GM19099 (cell line): ENCODE data around the gene DNM2.

Experiments
- POLR2A ChIP-seq: IDR thresholded peaks from 3 replicates; pipeline ENCODE4 v1.6.1; 2011; ENCODE audit warnings: low read depth; ENCODE audit not compliant: insufficient read length; ENCODE audit errors: extremely low read depth

Gene DNM2

DNA sequence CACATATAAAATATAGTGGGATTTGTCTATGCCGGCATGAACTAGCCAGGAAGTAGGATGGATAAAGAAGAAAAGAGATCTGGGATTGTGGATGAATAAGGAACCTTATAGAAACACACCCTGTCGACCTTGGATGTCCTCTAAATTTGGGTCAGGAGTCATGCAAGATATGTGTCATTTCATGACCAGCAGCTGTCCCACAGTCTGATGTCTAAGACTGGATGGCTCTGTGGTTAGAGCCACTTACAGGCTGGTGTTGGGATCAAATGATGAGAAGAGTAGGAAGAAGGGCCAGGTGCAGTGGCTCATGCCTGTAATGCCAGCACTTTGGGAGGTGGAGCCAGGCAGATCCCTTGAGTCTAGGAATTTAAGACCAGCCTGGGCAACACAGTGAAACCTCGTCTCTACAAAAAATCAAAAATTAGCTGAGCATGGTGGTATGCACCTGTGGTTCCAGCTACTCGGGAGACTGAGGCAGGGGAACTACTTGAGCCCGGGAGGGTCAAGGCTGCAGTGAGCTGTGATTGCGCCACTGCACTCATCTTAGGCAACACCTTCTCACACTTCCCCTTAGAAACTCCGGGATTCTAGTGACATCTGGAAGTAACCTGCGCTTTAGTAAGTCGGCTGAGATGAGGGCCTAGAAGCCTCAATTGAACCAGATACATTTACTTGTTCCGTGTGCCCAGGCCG lies 87.3 kb downstream of the DNM2 start:
- TF ChIP-seq POLR2A: no peak

DNA sequence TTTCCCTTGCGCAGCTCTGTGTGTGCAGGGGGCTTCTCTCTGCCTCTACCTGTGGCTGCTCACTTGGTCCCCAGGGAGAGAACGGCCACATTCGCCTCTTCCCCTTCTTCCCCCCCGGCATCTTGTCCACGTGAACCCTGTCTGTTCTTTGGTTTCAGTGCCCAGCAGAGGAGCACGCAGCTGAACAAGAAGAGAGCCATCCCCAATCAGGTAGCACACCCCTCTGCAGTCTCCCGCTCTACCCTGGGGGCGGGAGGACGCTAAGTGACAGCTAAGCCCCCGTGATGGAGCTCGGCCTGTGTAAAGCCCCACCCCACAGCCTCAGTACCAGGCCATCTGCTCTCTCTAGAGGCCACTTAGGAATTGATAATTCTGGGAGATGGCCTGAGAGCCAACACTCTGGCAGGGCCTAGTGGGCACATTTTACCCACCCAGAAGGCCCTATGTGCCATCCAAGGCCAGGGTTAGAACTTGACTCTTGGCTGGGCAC lies 87.9 kb downstream of the DNM2 start:
- no peak for TF ChIP-seq POLR2A

DNA sequence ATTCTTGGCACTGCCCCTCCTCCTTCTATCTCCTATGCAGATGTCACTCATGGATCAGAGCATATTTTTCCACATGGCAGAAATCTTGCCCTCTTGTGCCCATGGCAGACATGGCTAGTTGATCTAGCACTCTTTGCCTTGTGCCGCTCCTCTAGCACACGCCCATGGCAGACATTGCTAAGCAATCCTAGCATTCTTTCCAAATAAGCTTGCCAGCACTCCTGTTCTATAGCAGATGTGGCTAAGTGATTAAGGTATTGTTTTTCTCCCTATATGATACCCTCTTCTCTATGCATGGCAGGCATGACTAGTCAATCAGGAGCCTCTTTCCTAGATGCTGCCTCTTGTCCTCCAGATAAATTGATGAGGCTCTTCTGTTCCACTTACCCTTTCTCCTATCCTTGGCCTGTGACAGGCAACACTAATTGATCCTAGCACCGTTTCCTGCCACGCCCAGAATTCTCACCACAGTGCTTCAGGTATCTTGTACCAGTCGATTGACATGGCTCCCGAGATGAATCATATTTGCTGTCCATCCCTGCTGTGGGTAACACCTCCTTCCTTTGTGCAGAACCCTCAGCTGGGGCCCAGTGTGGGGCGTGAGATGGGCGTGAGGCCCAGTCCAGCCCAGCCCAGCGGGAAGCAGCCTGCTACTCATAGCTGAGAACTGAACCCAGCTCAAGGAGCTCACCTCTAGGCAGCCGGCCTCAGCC lies 91.2 kb downstream of the DNM2 start:
- no peak for TF ChIP-seq POLR2A

DNA sequence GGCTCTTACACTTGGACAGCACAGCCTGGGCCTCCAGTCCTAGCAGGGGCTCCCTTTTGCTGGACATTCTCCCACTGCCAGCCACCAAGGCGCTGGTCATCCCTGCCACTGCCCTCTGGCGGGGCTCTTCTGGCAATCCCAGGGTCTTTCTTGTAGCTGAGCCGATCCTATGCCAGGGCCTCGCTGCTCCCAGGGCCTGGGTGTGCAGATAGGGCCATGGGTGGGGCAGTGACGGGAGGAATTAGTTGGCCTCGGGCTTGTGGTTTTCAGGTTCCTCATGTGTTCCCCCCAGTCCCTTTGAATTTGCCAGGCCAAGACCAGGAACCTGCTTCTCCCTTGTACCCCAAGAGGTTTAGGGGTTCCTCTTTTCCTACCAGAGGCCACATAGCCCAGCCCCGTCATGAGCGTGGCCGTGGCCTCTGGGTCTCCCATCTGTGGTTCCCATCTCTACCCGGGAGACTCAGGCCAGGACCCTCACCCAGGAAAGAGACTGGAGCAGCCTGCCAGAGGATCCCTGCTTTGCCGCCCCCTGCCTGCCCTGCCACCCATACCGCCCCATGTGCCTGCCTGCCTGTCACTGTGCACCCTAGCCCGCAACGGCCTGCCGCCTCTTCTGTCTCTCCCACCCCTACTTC lies 91.9 kb downstream of the DNM2 start:
- TF ChIP-seq POLR2A: no peak

DNA sequence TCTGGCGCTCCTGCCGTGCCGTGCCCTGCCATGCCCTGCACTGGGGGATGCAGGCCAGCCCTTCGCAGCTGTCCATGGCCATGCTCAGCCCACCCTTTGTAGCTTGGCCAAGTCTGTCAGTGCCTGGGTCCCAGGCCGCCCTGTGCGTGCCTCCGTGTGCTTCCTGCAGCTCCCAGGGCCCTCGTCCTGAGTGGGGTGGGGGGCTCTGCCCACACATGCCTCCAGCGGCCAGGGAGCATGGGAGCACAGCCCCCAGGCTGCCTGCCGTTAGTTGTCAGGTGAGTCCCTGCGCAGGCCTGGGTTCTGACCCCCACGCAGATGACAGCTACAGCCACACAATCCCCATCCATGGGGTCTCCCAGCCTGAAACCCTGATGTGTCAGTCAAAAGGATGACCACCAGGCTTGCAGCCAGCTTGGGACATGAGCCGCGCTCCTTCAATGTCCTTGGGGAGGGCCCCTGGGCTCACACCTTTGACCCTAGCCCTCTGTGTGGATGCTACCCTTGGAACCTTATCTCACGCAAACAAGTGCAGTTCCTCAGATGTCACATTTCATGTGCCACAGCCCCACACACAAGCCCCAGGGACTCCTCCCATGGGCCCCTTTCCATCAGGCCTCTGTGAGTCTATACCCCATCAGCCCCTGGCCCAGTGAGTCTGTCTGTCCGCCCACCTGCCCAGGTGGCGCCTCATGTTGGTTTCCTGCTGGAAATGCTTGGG lies 93.7 kb downstream of the DNM2 start:
- no peak for TF ChIP-seq POLR2A

DNA sequence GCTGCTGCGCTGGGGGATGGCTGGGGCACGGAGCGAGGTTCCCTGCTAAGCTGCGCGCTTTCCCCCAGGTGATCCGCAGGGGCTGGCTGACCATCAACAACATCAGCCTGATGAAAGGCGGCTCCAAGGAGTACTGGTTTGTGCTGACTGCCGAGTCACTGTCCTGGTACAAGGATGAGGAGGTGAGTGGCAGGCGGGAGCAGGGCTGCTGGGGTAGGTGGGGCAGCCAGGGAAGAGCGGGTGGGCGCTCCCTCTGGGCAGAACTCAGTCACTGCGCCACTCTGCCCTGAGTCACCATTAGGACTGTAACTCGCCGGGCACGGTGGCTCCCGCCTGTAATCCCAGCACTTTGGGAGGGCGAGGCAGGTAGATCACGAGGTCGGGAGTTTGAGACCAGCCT lies 94.3 kb downstream of the DNM2 start:
- no peak for TF ChIP-seq POLR2A

DNA sequence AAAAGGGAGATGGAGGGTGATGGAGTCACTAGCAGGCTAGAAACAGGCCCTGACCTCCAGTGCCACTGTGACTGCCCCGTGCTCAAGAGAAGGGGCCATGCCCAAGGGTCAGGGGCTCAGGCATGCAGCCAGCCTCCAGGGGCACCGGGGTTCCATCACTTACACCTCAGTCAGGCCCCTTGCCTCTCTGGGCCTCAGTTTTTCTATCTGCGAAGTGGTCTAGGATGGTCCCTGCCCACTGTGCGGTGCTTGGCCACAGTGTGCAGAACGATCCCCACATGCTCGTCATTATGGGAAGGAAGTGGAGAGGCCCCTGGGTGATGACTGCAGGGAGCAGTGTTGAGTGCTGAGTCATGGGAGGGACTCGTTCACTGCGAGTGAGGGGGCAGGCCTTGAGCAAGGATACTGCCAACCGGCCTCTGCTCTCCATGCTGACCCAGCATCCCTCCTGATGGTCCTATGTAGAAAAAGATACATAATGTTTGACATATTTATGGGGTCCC lies 95.1 kb downstream of the DNM2 start:
- TF ChIP-seq POLR2A: no peak

DNA sequence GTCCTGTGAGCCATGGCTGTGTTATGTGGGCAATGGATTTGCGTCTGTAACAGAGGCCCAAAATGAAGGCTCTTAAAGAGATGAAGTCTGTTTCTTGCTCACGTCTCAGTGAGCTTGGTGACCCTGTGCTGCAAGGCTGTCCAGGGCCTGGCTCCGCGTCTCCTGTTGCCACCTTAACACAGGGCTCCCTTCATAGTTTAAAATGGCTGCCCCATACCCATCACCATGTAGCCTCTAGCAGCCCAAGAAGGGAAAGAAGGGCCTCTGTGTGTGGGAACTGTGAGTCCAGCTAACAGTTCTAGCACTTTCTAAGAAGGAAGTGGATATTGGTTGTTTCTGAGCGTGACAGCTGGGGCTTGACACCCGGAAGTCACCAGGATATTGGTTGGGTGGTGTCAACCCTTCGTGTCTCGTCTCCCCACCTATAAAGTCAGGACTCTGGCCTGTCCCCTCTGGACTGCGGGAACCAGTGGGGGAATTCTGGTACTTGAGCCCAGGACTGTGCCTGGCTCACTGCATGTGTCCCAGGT lies 97.2 kb downstream of the DNM2 start:
- TF ChIP-seq POLR2A: no peak

DNA sequence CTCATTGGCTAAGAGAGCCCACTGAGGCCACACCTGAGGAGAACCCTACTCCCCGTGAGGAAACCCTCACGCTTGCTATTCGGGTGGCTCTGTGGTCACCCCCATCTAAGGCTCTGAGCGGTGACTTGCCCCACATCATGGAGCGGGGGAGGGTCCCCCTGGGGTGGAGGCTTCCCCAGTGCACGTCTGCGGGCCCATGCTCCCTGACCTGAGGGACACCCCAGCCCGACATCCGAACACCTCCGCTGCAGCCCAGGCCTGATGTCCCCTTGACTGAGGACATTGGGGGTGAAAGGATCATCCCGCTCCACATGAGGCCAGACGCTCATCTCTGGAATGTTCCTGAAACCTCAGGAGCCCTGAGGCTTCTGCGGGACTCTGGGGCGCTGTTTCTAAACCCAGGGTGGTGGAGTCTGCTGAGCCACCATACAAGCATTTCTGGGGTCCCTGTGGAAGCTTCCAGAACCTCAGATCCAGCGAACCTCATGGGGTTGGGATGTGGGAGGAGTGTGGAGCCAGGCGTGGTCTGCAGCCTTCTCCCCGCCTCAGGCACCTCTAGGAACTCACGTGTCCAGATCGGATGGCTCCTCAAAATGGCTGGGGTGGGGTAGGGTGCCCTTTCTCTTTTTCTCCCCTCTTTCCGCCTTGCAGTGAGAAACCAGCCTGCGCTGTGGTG lies 98.2 kb downstream of the DNM2 start:
- TF ChIP-seq POLR2A: no peak

DNA sequence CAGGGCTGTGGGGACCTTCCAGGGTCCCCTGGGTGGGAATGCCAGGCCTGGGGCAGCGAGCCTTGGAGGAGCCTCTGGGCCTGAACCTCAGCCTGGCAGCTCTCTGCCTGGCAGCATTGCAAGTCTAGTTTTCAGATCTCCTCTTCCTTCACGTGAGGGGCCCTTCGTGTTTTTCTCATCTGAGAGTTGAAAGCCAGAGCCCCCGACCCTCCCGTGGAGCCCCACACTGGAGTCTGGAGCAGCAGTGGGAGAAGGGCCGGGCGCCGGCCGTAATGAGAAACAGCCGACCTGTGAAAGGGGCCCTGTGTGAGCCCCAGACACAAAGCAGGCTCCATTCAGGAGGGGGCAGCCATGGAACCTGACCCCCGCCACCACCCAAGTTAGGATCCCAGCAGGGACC lies 98.8 kb downstream of the DNM2 start:
- TF ChIP-seq POLR2A: no peak

DNA sequence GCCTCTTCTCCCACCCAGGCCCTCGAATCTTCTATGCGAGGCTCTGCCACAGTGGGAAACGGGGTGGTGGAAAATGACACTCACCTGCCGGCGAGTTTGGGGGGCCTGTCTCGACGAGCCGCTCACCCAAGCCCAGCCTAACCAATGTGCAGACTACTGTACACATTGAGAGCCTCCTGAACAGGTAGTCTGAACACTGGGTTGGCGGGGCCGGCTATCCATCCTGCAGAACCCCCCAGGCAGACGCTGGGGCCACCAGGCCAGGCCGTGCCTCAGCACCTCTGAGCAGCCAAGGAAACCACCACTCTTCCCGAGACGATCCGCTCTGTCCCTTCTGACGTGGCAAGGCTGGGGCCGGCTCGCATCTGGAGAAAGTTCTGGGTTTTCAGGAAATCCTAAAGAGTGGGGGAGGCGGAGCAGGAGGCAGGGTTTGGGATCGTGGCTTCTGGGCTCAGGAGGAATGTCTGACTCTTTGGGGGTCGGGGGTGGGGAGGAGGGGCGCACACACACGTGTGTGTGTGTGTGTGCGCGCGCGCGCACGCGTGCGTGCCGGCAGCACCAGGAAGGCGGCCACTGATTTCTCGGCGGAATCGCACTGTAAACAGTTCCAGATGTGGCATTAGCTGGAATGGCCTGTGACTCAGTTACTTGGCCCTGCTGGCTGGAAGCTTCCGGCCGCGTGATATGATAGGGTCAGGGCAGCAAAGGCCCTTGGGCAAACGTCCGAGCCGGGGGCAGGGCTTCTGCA lies 99.6 kb downstream of the DNM2 start:
- TF ChIP-seq POLR2A: no peak

DNA sequence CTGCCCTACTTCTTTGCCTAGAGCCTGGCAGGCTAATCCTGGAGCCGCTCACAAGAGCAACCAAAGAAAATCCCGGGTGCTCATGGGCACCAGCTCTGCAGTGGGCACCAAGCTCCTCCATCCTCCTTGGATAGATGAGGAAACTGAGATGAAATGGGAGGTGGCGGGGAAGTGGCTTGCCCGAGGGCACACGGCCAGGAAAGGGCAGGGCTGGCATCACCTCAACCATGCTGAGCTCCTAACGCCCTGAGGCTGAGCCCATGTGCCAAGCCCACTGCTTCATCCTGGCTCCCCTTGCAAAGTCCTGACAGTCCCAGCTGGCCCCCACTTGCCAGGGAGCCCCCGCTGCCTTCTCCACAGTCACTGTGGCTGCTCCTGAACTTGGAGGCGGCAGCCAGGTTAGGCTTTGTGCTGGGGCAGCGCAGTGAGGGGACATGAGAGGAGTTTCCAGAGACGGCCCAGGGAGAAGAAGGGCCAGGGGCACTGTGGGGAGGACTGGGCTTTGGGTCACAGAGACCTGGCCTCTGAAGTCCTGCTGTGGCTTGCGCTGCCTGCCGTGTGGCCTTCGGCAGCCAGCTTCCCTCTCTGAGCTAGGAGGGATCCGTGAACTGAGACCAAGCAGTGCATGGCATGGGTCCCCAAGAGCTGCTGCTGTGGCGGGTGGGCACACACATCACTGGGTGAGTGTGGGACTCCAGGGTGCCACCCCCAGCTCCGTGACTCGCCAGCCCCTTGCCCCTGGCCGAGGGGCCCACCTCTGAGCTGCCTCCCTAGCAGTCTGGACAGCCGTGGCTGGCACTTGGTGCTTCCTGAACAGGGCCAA lies 100.6 kb downstream of the DNM2 start:
- no peak for TF ChIP-seq POLR2A

DNA sequence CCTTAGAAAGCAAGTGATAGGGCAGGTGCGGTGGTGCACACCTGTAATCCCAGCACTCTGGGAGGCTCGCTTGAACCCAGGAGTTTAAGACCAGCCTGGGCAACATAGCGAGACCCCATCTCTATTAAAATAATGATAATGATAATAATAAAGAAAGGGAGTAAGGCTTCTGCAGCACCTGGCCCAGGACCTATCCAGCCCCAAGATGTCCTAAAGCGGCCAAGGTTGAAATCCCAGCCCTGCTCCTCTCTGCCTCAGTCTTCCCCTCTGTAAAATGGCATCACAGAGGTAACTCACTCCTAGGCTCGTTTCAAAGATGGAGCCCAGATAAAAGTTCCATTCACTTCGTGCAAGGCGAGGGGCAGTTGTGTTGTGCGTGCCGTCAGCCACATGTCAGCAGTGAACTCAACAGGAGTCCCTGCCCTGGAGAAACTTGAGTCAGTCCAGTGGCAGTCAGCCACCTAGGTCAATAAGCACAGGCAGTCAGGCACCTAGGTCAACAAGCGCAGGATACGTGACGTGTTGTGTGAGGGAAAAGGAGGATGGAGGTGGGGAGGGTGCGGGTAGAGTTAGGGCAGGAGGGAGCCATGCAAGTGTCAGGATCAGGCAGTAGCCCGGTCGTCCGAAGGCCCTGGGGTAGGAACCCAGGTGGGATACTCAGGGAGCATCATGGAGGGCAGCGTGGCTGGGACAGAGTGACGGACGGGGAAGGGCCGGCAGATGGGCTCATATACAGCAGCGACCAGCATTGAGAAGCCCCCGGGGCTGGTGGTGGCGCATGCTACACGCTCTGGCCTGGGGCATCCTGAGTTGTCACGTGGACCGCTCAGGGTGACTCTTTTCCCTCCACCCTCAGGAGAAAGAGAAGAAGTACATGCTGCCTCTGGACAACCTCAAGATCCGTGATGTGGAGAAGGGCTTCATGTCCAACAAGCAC lies 101.5 kb downstream of the DNM2 start:
- TF ChIP-seq POLR2A: no peak
